A673 (cell line): ENCODE data around the gene P2RY12. TPM values are rescaled to one million over a fixed set of nuclear protein-coding genes. Genes with fewer than 3 reads are reported as not detected.
A peak's percentile ranks its signal among the peaks of the same experiment; 100 is the strongest.

Experiments used
- BruUV-seq: library from RNA; stranded (reverse); fragments of 400-500 nt; replicated peaks from 2 replicates; lab custom pipeline; 2021; lab: Mats Ljungman, UMichigan
- CTCF ChIA-PET: fragments of 300-600 bp; sonication (Branson Sonifier 250); formaldehyde crosslinking; loops from one replicate; lab custom pipeline; 2022; ENCODE audit warnings: antibody characterized with exemption; lab: Charles Lee
- POLR2A ChIA-PET: fragments of 300-600 bp; sonication (Branson Sonifier 250); formaldehyde crosslinking; loops from one replicate; lab custom pipeline; 2022; ENCODE audit warnings: antibody characterized with exemption; ENCODE audit not compliant: low non-redundant PET; lab: Charles Lee
- DNase-seq: peaks from one replicate; pipeline ENCODE4 v3.0.0-alpha.2; 2015; ENCODE audit warnings: low spot score
- H3K27ac ChIP-seq: fragments of 200-600 bp; sonication (generic); 2 replicates; pipeline ENCODE4 v1.5.1; 2016; ENCODE audit warnings: mixed run types, low read depth, mild to moderate bottlenecking, mixed read lengths, antibody characterized with exemption, low read length; ENCODE audit not compliant: poor library complexity, severe bottlenecking
- H3K27me3 ChIP-seq: fragments of 200-600 bp; sonication (generic); replicated peaks from 2 replicates; pipeline ENCODE4 v1.6.1; 2017; ENCODE audit warnings: mixed run types, low read depth, mild to moderate bottlenecking, mixed read lengths, antibody characterized with exemption, low read length; ENCODE audit not compliant: insufficient read depth, poor library complexity
- H3K36me3 ChIP-seq: fragments of 200-600 bp; sonication (generic); 2 replicates; pipeline ENCODE4 v1.6.1; 2016; ENCODE audit warnings: mixed run types, mild to moderate bottlenecking, mixed read lengths, antibody characterized with exemption, low read length; ENCODE audit not compliant: insufficient read depth, poor library complexity, severe bottlenecking
- H3K4me1 ChIP-seq: fragments of 200-600 bp; sonication (generic); 2 replicates; pipeline ENCODE4 v1.6.1; 2017; ENCODE audit warnings: mixed run types, mild to moderate bottlenecking, mixed read lengths, antibody characterized with exemption, low read length; ENCODE audit not compliant: insufficient read depth, poor library complexity, severe bottlenecking
- H3K4me3 ChIP-seq: fragments of 200-600 bp; sonication (generic); 2 replicates; pipeline ENCODE4 v1.5.1; 2016; ENCODE audit warnings: low read depth, mixed run types, mild to moderate bottlenecking, mixed read lengths, low read length; ENCODE audit not compliant: poor library complexity, severe bottlenecking
- H3K9me3 ChIP-seq: fragments of 200-600 bp; sonication (generic); 2 replicates; pipeline ENCODE4 v1.6.1; 2016; ENCODE audit warnings: mixed run types, low read depth, mild to moderate bottlenecking, mixed read lengths, antibody characterized with exemption, low read length; ENCODE audit not compliant: poor library complexity, severe bottlenecking
- CTCF ChIP-seq: fragments of 300-800, 200-600 bp; sonication (generic); conservative IDR thresholded peaks from 2 replicates; pipeline ENCODE4 v1.5.1; 2017; ENCODE audit warnings: low read depth, mild to moderate bottlenecking, antibody characterized with exemption, low read length, moderate library complexity, mixed read lengths
- EZH2 ChIP-seq: fragments of 200-600 bp; sonication (generic); IDR thresholded peaks from 2 replicates; pipeline ENCODE4 v1.6.1; 2017; ENCODE audit warnings: borderline replicate concordance, low read depth, mild to moderate bottlenecking, mixed read lengths, antibody characterized with exemption, low read length; ENCODE audit not compliant: poor library complexity, severe bottlenecking
- intact Hi-C: fragments of 100-400 bp; cut with micrococcal nuclease; formaldehyde crosslinking; loops from one replicate; pipeline ENCODE4 v1.10.0; 2022; ENCODE audit not compliant: unreplicated experiment
- total RNA-seq: library from RNA; stranded (reverse); gene quantifications from 2 replicates; pipeline ENCODE4 v1.2.3, GENCODE V29; 2021

P2RY12 gene
- total RNA-seq, 1 experiment from 2014 or later, result not detected

- intact Hi-C loops, result no loop called here
- Histone ChIP-seq H3K36me3 (no peaks in the 10 kb centered on the region), H3K4me3 (no peak overlapping the region), H3K27ac (no peak overlapping the region), H3K9me3 (no peaks in the 10 kb centered on the region), H3K4me1 (peaks cover 5% of the 10 kb centered on the region), H3K27me3 (no peaks in the 10 kb centered on the region)
- CTCF ChIA-PET, result no interaction called here
- no TSS peak for BruUV-seq
- DNase-seq, result peak; percentile 28
- POLR2A ChIA-PET, result no interaction called here
- TF ChIP-seq EZH2 (no peak), CTCF (no peak)
These were observed 52.9 kb downstream of the P2RY12 start for GRCh38 chr3:151331696-151332095.

- POLR2A ChIA-PET, result no interaction called here
These were observed 53.7 kb downstream of the P2RY12 start for GRCh38 chr3:151330899-151331298.

GRCh38 chr3:151330379-151330778 lies 54.2 kb downstream of the P2RY12 start:
- Histone ChIP-seq H3K9me3 (no peaks in the 10 kb centered on the region), H3K27me3 (no peaks in the 10 kb centered on the region), H3K4me1 (peaks cover 5% of the 10 kb centered on the region), H3K36me3 (no peaks in the 10 kb centered on the region), H3K4me3 (no peak overlapping the region), H3K27ac (no peak overlapping the region)
- DNase-seq, result no peak
- POLR2A ChIA-PET, result no interaction called here
- TF ChIP-seq CTCF, result no peak
- TF ChIP-seq EZH2, result no peak
- BruUV-seq, result no TSS peak
- CTCF ChIA-PET, result no interaction called here
- intact Hi-C loops, result no loop called here

More at GRCh38 chr3:151330899-151331298, 53.7 kb downstream of the P2RY12 start:
- Histone ChIP-seq H3K4me3 (no peak overlapping the region), H3K27me3 (no peaks in the 10 kb centered on the region), H3K9me3 (no peaks in the 10 kb centered on the region), H3K36me3 (no peaks in the 10 kb centered on the region), H3K4me1 (peaks cover 5% of the 10 kb centered on the region), H3K27ac (no peak overlapping the region)
- DNase-seq, result no peak
- intact Hi-C loops, result no loop called here
- TF ChIP-seq CTCF, result no peak
- TF ChIP-seq EZH2, result no peak
- CTCF ChIA-PET, result no interaction called here
- BruUV-seq, result no TSS peak
